ENCODE measurements around the gene PDE12. TPM values are rescaled to one million over a fixed set of nuclear protein-coding genes. Genes with fewer than 3 reads are reported as not detected.
"Not testable (repeated sequence)": the region's sequence is repeated elsewhere in the genome, so short reads cannot be mapped to it uniquely, and the experiment has no call there.

PDE12 gene
- total and polyA plus RNA-seq, 2 donors = 5.7 to 9.5 TPM

- WGBS = under 1% methylated on average over 67 of the region's 67 CpGs
- peak; percentile 96 to 99 (median 98) for DNase-seq (ENCODE audit: low read depth in 6 of 9, low spot score in 9 of 9)
- peak within 1 kb of the TSS; percentile 85 to 95 for H3K4me3 ChIP-seq (ENCODE audit: low read length in 2 of 2)
- H3K4me1 ChIP-seq (ENCODE audit: control insufficient read depth in 2 of 2, insufficient read depth in 2 of 2, low read length in 2 of 2) = peaks cover 9 to 15% of the 10 kb centered on the region in 2 donors
- H3K36me3 ChIP-seq (ENCODE audit: control insufficient read depth in 2 of 2, insufficient read depth in 2 of 2, low read length in 1 of 2) = peaks cover 0 to 6% of the 10 kb centered on the region in 2 donors
- H3K27me3 ChIP-seq (ENCODE audit: control insufficient read depth in 2 of 2, insufficient read depth in 1 of 2, low read length in 1 of 2) = no peaks in the 10 kb centered on the region
- H3K9me3 ChIP-seq (ENCODE audit: control insufficient read depth in 2 of 2, insufficient read depth in 1 of 2, low read length in 1 of 2) = peaks cover 0 to 4% of the 10 kb centered on the region in 2 donors
- peak within 1 kb of the TSS; percentile 98 to 99 for H3K27ac ChIP-seq (ENCODE audit: low read depth in 1 of 2, low read length in 1 of 2)
Measured at GRCh38 chr3:57597127-57597923, 41.3 kb downstream of the PDE12 start, which contains the start of gene ARF4. Gene ARF4 (minus strand): TSS chr3:57597344. CDS start chr3:57597140, 204 bp downstream.

- DNase-seq (ENCODE audit: low read depth in 6 of 9, low spot score in 9 of 9) = peak in 2 of 9 donors; percentile 2 to 12
- peak overlapping the region; percentile 78 to 85 for H3K4me3 ChIP-seq (ENCODE audit: low read length in 2 of 2)
Measured at GRCh38 chr3:57598765-57599360, 42.8 kb downstream of the PDE12 start.

DNA sequence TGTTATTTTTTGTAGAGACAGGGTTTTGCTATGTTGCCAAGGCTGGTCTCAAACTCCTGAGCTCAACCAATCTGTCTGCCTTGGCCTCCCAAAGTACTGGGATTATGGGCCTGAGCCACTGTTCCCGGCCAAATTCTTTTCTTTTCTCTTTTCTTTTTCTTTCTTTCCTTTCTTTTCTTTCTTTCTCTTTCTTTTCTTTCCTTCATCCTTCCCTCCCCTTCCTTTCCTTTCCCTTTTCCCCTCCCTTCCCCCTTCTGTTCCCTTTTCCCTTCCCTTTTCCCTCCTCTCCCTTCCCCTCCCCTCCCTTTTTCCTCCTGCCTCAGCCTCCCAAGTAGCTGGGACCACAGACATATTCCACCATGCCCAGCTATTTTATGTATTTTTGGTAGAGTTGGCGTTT, 44.1 kb downstream of the PDE12 start:
- no peaks in the 10 kb centered on the region for H3K36me3 ChIP-seq (ENCODE audit: control insufficient read depth in 2 of 2, insufficient read depth in 2 of 2, low read length in 1 of 2)
- WGBS = 99% methylated on average over 2 of the region's 2 CpGs
- no peak overlapping the region for H3K27ac ChIP-seq (ENCODE audit: low read depth in 1 of 2, low read length in 1 of 2)
- peaks cover 0 to 4% of the 10 kb centered on the region in 2 donors for H3K9me3 ChIP-seq (ENCODE audit: control insufficient read depth in 2 of 2, insufficient read depth in 1 of 2, low read length in 1 of 2)
- DNase-seq (ENCODE audit: low read depth in 6 of 9, low spot score in 9 of 9) = no peak
- no peaks in the 10 kb centered on the region for H3K27me3 ChIP-seq (ENCODE audit: control insufficient read depth in 2 of 2, insufficient read depth in 1 of 2, low read length in 1 of 2)
- H3K4me1 ChIP-seq (ENCODE audit: control insufficient read depth in 2 of 2, insufficient read depth in 2 of 2, low read length in 2 of 2) = peaks cover 9 to 14% of the 10 kb centered on the region in 2 donors
- H3K4me3 ChIP-seq (ENCODE audit: low read length in 2 of 2) = no peak overlapping the region

More at GRCh38 chr3:57598765-57599360, 42.8 kb downstream of the PDE12 start:
- 76% methylated on average over 5 of the region's 5 CpGs for WGBS
- Histone ChIP-seq H3K4me1 (ENCODE audit: control insufficient read depth in 2 of 2, insufficient read depth in 2 of 2, low read length in 2 of 2) (peaks cover 9 to 15% of the 10 kb centered on the region in 2 donors), H3K27ac (ENCODE audit: low read depth in 1 of 2, low read length in 1 of 2) (peak overlapping the region; percentile 68 to 97), H3K27me3 (ENCODE audit: control insufficient read depth in 2 of 2, insufficient read depth in 1 of 2, low read length in 1 of 2) (no peaks in the 10 kb centered on the region), H3K36me3 (ENCODE audit: control insufficient read depth in 2 of 2, insufficient read depth in 2 of 2, low read length in 1 of 2) (peaks cover 0 to under 1% of the 10 kb centered on the region in 2 donors), H3K9me3 (ENCODE audit: control insufficient read depth in 2 of 2, insufficient read depth in 1 of 2, low read length in 1 of 2) (peaks cover 0 to 4% of the 10 kb centered on the region in 2 donors)

DNA sequence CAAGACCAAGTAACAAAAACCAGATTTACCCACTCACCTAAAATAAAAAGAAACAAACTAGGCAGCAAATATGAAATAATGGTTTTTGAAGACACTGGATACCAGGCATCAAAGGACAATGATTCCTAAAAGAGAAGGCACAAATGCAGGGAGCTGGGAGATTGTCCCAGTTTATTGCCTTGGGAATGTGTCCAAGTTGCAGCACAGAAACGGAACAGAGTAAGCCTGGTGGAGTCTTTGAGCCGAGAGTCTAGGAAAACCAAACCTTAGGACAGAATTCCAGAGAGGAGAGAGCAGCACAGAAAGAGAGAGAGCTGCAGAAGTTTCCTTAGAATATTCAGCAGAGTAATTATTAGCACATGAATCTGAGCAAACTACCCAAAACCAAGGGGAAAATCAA, 48.9 kb downstream of the PDE12 start:
- Histone ChIP-seq H3K27me3 (ENCODE audit: control insufficient read depth in 2 of 2, insufficient read depth in 1 of 2, low read length in 1 of 2) (no peaks in the 10 kb centered on the region), H3K9me3 (ENCODE audit: control insufficient read depth in 2 of 2, insufficient read depth in 1 of 2, low read length in 1 of 2) (no peaks in the 10 kb centered on the region), H3K27ac (ENCODE audit: low read depth in 1 of 2, low read length in 1 of 2) (no peak overlapping the region), H3K36me3 (ENCODE audit: control insufficient read depth in 2 of 2, insufficient read depth in 2 of 2, low read length in 1 of 2) (no peaks in the 10 kb centered on the region), H3K4me1 (ENCODE audit: control insufficient read depth in 2 of 2, insufficient read depth in 2 of 2, low read length in 2 of 2) (no peaks in the 10 kb centered on the region), H3K4me3 (ENCODE audit: low read length in 2 of 2) (no peak overlapping the region)
- no peak for DNase-seq (ENCODE audit: low read depth in 6 of 9, low spot score in 9 of 9)
- WGBS = 98% methylated on average over 2 of the region's 2 CpGs

- no peak for DNase-seq (ENCODE audit: low read depth in 6 of 9, low spot score in 9 of 9)
- H3K27ac ChIP-seq (ENCODE audit: low read depth in 1 of 2, low read length in 1 of 2) = no peak overlapping the region
Measured at GRCh38 chr3:57605683-57606082, 49.6 kb downstream of the PDE12 start.

DNA sequence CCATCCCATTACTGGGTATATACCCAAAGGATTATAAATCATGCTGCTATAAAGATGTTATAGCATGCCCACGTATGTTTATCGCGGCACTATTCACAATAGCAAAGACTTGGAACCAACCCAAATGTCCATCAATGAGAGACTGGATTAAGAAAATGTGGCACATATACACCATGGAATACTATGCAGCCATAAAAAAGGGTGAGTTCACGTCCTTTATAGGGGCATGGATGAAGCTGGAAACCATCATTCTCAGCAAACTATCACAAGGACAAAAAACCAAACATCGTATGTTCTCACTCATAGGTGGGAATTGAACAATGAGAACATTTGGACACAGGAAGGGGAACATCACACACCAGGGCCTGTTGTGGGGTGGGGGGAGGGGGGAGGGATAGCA, 55.8 kb downstream of the PDE12 start:
- not testable (repeated sequence) for H3K27ac ChIP-seq (ENCODE audit: low read depth in 1 of 2, low read length in 1 of 2); H3K27me3 ChIP-seq (ENCODE audit: control insufficient read depth in 2 of 2, insufficient read depth in 1 of 2, low read length in 1 of 2); H3K4me1 ChIP-seq (ENCODE audit: control insufficient read depth in 2 of 2, insufficient read depth in 2 of 2, low read length in 2 of 2); H3K9me3 ChIP-seq (ENCODE audit: control insufficient read depth in 2 of 2, insufficient read depth in 1 of 2, low read length in 1 of 2); H3K36me3 ChIP-seq (ENCODE audit: control insufficient read depth in 2 of 2, insufficient read depth in 2 of 2, low read length in 1 of 2); DNase-seq (ENCODE audit: low read depth in 6 of 9, low spot score in 9 of 9); H3K4me3 ChIP-seq (ENCODE audit: low read length in 2 of 2)
- over 99% methylated on average over 5 of the region's 5 CpGs for WGBS

More at GRCh38 chr3:57605683-57606082, 49.6 kb downstream of the PDE12 start:
- Histone ChIP-seq H3K9me3 (ENCODE audit: control insufficient read depth in 2 of 2, insufficient read depth in 1 of 2, low read length in 1 of 2) (no peaks in the 10 kb centered on the region), H3K27me3 (ENCODE audit: control insufficient read depth in 2 of 2, insufficient read depth in 1 of 2, low read length in 1 of 2) (no peaks in the 10 kb centered on the region), H3K36me3 (ENCODE audit: control insufficient read depth in 2 of 2, insufficient read depth in 2 of 2, low read length in 1 of 2) (no peaks in the 10 kb centered on the region), H3K4me1 (ENCODE audit: control insufficient read depth in 2 of 2, insufficient read depth in 2 of 2, low read length in 2 of 2) (no peaks in the 10 kb centered on the region), H3K4me3 (ENCODE audit: low read length in 2 of 2) (no peak overlapping the region)

GRCh38 chr3:57616233-57616632, 60.2 kb downstream of the PDE12 start:
- no peaks in the 10 kb centered on the region for H3K4me1 ChIP-seq (ENCODE audit: control insufficient read depth in 2 of 2, insufficient read depth in 2 of 2, low read length in 2 of 2)
- H3K27ac ChIP-seq (ENCODE audit: low read depth in 1 of 2, low read length in 1 of 2) = no peak overlapping the region
- H3K9me3 ChIP-seq (ENCODE audit: control insufficient read depth in 2 of 2, insufficient read depth in 1 of 2, low read length in 1 of 2) = no peaks in the 10 kb centered on the region
- no peak overlapping the region for H3K4me3 ChIP-seq (ENCODE audit: low read length in 2 of 2)
- no peak for DNase-seq (ENCODE audit: low read depth in 6 of 9, low spot score in 9 of 9)
- H3K27me3 ChIP-seq (ENCODE audit: control insufficient read depth in 2 of 2, insufficient read depth in 1 of 2, low read length in 1 of 2) = no peaks in the 10 kb centered on the region
- 62% methylated on average over 3 of the region's 3 CpGs for WGBS
- H3K36me3 ChIP-seq (ENCODE audit: control insufficient read depth in 2 of 2, insufficient read depth in 2 of 2, low read length in 1 of 2) = peaks cover 0 to 2% of the 10 kb centered on the region in 2 donors

All from thymus (tissue), 11 donors.